OCI-LY7 (cell line): ENCODE data around the gene CCDC184. TPM values are rescaled to one million over a fixed set of nuclear protein-coding genes. Genes with fewer than 3 reads are reported as not detected.

Experiments
- BruUV-seq: library from RNA; stranded (reverse); fragments of 400-500 nt; replicated peaks from 2 replicates; lab custom pipeline; 2021; lab: Mats Ljungman, UMichigan
- CTCF ChIA-PET: fragments of 300-600 bp; sonication (Branson Sonifier 250); formaldehyde crosslinking; loops from one replicate; lab custom pipeline; 2022; ENCODE audit warnings: antibody characterized with exemption; ENCODE audit not compliant: unreplicated experiment; lab: Charles Lee
- POLR2A ChIA-PET: fragments of 300-600 bp; sonication (Branson Sonifier 250); formaldehyde crosslinking; loops from one replicate; lab custom pipeline; 2022; ENCODE audit warnings: antibody characterized with exemption; lab: Charles Lee
- DNase-seq: peaks from one replicate; pipeline ENCODE4 v3.0.0-alpha.2; 2015; ENCODE audit warnings: low spot score
- H2AFZ ChIP-seq: fragments of 200-600 bp; sonication (generic), shearing (Covaris generic); 2 replicates; pipeline ENCODE4 v1.6.1; 2014; ENCODE audit warnings: mild to moderate bottlenecking, antibody characterized with exemption, low read length, moderate library complexity
- H3K27ac ChIP-seq: fragments of 200-600 bp; sonication (generic); 2 replicates; pipeline ENCODE4 v1.5.1; 2014; ENCODE audit warnings: mixed run types, low read depth, mild to moderate bottlenecking, moderate library complexity, low read length, inconsistent platforms; ENCODE audit not compliant: poor library complexity, severe bottlenecking
- H3K36me3 ChIP-seq: fragments of 200-600 bp; sonication (generic); 2 replicates; pipeline ENCODE4 v1.6.1; 2014; ENCODE audit warnings: mild to moderate bottlenecking, antibody characterized with exemption, low read length, moderate library complexity, mixed read lengths; ENCODE audit not compliant: insufficient read depth
- H3K4me1 ChIP-seq: fragments of 200-600 bp; sonication (generic); 2 replicates; pipeline ENCODE4 v1.5.1; 2014; ENCODE audit warnings: mild to moderate bottlenecking, low read length; ENCODE audit not compliant: insufficient read depth, poor library complexity, severe bottlenecking
- H3K4me2 ChIP-seq: fragments of 200-600 bp; sonication (generic); 2 replicates; pipeline ENCODE4 v1.6.1; 2014; ENCODE audit warnings: mild to moderate bottlenecking, low read length
- H3K4me3 ChIP-seq: fragments of 200-600 bp; sonication (generic); 2 replicates; pipeline ENCODE4 v1.5.1; 2014; ENCODE audit warnings: mild to moderate bottlenecking, low read depth, low read length; ENCODE audit not compliant: poor library complexity, severe bottlenecking
- H3K79me2 ChIP-seq: fragments of 200-600 bp; sonication (generic); 2 replicates; pipeline ENCODE4 v1.6.1; 2016; ENCODE audit warnings: low read depth, mild to moderate bottlenecking, low read length, moderate library complexity, mixed read lengths; ENCODE audit not compliant: insufficient read depth
- H3K9me2 ChIP-seq: fragments of 200-600 bp; sonication (generic); 2 replicates; pipeline ENCODE4 v1.6.1; 2016; ENCODE audit warnings: mild to moderate bottlenecking, low read length, mixed read lengths; ENCODE audit not compliant: insufficient read depth
- H3K9me3 ChIP-seq: fragments of 200-600 bp; sonication (generic); 2 replicates; pipeline ENCODE4 v1.6.1; 2014; ENCODE audit warnings: mild to moderate bottlenecking, mixed run types, low read length, mixed read lengths
- H4K20me1 ChIP-seq: fragments of 200-600 bp; sonication (generic); 2 replicates; pipeline ENCODE4 v1.6.1; 2014; ENCODE audit warnings: mild to moderate bottlenecking, antibody characterized with exemption, low read length, moderate library complexity, mixed read lengths; ENCODE audit not compliant: insufficient read depth
- CTCF ChIP-seq: fragments of 200-600 bp; sonication (generic); conservative IDR thresholded peaks from 2 replicates; pipeline ENCODE4 v1.5.1; 2014; ENCODE audit warnings: mild to moderate bottlenecking, antibody characterized with exemption, low read length, moderate library complexity, mixed read lengths
- EZH2phosphoT487 ChIP-seq: fragments of 200-600 bp; sonication (generic); IDR thresholded peaks from 2 replicates; pipeline ENCODE4 v1.6.1; 2018; ENCODE audit warnings: low read depth, borderline replicate concordance, mild to moderate bottlenecking, mixed run types, antibody characterized with exemption, low read length, moderate library complexity, mixed read lengths
- intact Hi-C: fragments of 100-400 bp; cut with micrococcal nuclease; formaldehyde crosslinking; loops from one replicate; pipeline ENCODE4 v1.10.0; 2022; ENCODE audit not compliant: unreplicated experiment
- total RNA-seq, 2 experiments: library from RNA; depleted of rRNA in 1 of 2; stranded (reverse); fragments of >200 nt in 1 of 2; shearing (Covaris generic) in 1 of 2; gene quantifications; 2 replicates each; pipeline ENCODE4 v1.2.3, GENCODE V29; 2014 to 2022

Gene CCDC184
- total RNA-seq, 2 experiments from 2014 or later, result not detected

GRCh38 chr12:48142818-48143674 is 40.4 kb upstream of the CCDC184 start:
- CTCF ChIA-PET, result no interaction called here
- Histone ChIP-seq H4K20me1 (no peaks in the 10 kb centered on the region), H3K9me2 (no peaks in the 10 kb centered on the region), H3K79me2 (no peaks in the 10 kb centered on the region), H3K36me3 (peaks cover 98% of the 10 kb centered on the region), H3K4me2 (no peak overlapping the region), H2AFZ (no peak overlapping the region), H3K4me3 (no peak overlapping the region), H3K27ac (no peak overlapping the region), H3K4me1 (no peaks in the 10 kb centered on the region), H3K9me3 (no peaks in the 10 kb centered on the region)
- POLR2A ChIA-PET, result interaction anchor here (0.9 to 1.5 kb wide), 3 partner anchors 8 to 31 kb away, joined by 3 to 4 read pairs (median 4); partner anchors contain the start of gene ASB8
- DNase-seq, result no peak
- TF ChIP-seq CTCF (no peak), EZH2phosphoT487 (no peak)
- BruUV-seq, result no TSS peak
- intact Hi-C loops, result no loop called here

- CTCF ChIA-PET, result no interaction called here
- TF ChIP-seq CTCF (no peak), EZH2phosphoT487 (no peak)
- peaks cover 95% of the 10 kb centered on the region for H3K36me3 ChIP-seq
Observed at GRCh38 chr12:48143898-48144297, 39.5 kb upstream of the CCDC184 start.

GRCh38 chr12:48145981-48146380 is 37.5 kb upstream of the CCDC184 start:
- H3K4me3 ChIP-seq, result no peak overlapping the region
- peaks cover 95% of the 10 kb centered on the region for H3K36me3 ChIP-seq
- H2AFZ ChIP-seq, result no peak overlapping the region
- no peaks in the 10 kb centered on the region for H4K20me1 ChIP-seq
- no peaks in the 10 kb centered on the region for H3K4me1 ChIP-seq
- ChIA-PET CTCF (no interaction called here), POLR2A (interaction anchor here (1.2 to 2.0 kb wide), 2 partner anchors 9 to 11 kb away, joined by 3 to 4 read pairs; no protein-coding TSS in a partner anchor)
- H3K9me3 ChIP-seq, result no peaks in the 10 kb centered on the region
- intact Hi-C loops, result loop anchor here (2.0 kb wide), 1 partner anchor 25 kb away; no protein-coding TSS in a partner anchor
- BruUV-seq, result no TSS peak
- H3K4me2 ChIP-seq, result no peak overlapping the region
- no peaks in the 10 kb centered on the region for H3K9me2 ChIP-seq
- DNase-seq, result no peak
- TF ChIP-seq CTCF, result no peak
- TF ChIP-seq EZH2phosphoT487, result no peak
- H3K79me2 ChIP-seq, result no peaks in the 10 kb centered on the region
- H3K27ac ChIP-seq, result no peak overlapping the region

More at GRCh38 chr12:48143898-48144297, 39.5 kb upstream of the CCDC184 start:
- Histone ChIP-seq H3K9me3 (no peaks in the 10 kb centered on the region), H3K4me2 (no peak overlapping the region), H3K4me3 (no peak overlapping the region), H3K4me1 (no peaks in the 10 kb centered on the region), H2AFZ (no peak overlapping the region), H3K9me2 (no peaks in the 10 kb centered on the region), H3K27ac (no peak overlapping the region), H4K20me1 (no peaks in the 10 kb centered on the region), H3K79me2 (no peaks in the 10 kb centered on the region)
- no peak for DNase-seq
- no TSS peak for BruUV-seq
- POLR2A ChIA-PET, result interaction anchor here (0.9 to 1.5 kb wide), 2 partner anchors 14 to 30 kb away, joined by 4 read pairs; partner anchors contain the start of gene ASB8
- intact Hi-C loops, result no loop called here
